DMS 273 treated with DMSO at 0.1 percent for 48 hours (cell line): ENCODE results near the gene CAMTA1.

ENCODE experiments used
- DNase-seq: peaks from one replicate; lab custom pipeline; 2025; lab: John Stamatoyannopoulos, UW

The CAMTA1 gene

DNA sequence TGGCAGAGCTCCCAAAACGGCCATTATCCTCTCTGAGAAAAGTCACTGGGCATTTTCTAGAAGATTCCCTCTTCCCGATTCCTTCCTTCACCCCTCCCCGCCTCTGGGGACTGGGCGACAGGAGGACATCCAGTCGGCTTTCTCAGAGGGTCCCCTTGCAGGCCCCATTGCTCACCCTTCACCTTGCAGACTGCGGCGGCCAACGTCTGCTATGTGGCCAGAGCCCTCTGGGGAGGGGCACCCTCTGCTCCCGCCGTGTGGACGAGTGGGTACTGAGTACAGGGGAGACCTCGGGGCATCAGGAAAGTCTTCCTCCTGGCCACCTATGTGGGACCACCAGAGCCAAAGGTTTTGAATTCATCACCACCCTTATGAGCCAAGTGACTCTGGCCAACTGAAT lies 692.3 kb downstream of the CAMTA1 start:
- DNase-seq, result no peak

DNA sequence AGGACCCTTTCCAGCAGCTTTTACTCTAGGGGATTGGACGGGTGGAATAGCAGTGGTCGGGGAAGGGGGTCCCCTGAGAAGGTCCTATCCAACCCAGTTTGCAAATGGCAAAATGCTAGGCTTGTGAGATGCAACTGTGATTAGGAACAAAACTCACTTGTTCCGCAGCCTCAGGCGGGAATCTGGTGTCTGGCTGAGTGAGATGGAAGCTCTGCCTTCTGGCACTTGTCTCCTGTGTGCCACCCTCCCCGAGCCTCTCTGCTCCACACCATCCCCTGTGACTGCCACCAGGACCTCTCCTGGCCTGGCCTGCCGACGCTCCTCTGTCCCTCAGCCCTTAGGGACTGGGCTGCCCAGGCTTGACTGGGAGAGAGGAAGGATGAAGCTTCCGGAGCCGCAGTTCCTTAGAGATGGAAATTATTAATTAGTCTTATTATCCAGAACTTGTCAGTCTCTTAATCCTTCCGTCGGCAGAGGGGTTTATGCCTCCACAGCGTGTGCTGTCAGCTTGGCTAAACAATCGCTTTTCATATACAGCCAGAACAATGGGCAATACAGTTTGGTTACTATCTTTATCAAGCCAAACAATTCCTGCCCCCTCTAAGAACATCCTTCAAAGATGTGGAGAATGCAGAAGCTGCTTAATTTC lies 693.0 kb downstream of the CAMTA1 start:
- no peak for DNase-seq

DNA sequence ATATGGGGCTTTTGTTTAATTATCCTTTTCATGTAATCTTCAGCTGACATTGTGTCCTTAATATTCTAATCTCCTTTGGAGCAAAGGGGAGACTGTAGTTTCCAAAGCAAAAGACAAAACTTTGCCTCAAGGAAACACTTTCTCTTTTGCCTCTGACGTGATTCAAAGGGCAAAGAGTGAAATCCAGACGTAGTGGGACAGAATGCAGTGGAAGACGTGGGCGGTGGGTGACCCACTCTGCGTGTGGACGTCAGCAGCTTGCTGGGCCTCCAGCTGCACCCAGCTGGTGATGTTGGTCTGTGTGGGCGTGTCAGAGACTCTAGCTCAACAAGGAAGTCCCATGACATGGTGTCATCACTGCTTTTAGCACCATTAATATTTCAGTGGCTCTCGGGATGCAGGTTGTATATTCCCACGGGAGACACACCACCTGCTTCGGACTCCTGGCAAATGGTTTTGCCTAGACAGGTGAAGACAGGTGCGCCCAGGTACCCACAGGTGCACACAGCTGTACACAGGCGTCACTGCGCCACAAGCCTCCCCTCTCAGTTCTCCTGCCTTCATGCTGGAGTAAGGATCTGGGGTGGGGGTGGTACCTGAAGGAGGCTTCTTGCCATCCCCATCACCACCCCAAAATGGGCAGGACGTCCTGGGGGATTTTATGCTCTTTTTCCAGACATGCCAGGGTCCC lies 693.7 kb downstream of the CAMTA1 start:
- no peak for DNase-seq

DNA sequence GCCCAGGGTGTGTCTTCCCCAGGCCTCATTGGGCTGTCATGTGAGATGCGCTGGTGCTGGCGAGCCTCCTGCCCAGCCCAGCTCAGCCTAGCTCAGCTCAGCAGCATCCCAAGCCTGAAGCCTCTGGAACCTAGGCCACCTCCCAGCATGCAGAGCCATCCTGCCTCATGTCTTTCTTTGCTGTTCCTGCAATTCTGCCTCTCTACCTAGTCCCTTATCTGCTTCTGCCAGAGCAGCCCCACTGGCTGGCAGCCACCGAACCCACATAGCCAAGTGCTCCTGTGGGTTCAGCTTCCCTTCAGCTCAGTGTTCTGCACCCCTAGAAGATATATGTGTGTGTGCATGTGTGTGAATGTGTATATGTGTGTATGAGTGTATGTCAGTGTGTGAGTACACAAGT lies 694.3 kb downstream of the CAMTA1 start:
- no peak for DNase-seq

DNA sequence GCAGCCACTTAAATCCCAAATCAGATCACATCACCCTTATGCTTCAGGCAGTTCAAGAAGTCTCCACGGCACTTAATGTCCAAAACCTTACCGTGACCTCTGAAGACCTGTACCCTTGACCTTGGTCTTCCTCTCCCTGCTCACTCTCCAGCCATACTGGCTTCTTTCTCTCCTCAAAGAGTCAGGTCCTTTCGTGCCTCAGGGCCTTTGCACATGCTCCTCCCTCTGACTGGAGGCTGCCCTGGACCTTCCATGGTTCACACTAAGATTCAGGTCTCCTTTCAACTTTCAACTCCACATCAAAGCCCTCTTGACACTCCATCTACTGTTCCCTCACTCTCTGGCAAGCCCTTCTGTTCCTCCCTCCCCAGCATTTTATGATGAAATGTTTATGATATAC lies 695.9 kb downstream of the CAMTA1 start:
- DNase-seq, result no peak

DNA sequence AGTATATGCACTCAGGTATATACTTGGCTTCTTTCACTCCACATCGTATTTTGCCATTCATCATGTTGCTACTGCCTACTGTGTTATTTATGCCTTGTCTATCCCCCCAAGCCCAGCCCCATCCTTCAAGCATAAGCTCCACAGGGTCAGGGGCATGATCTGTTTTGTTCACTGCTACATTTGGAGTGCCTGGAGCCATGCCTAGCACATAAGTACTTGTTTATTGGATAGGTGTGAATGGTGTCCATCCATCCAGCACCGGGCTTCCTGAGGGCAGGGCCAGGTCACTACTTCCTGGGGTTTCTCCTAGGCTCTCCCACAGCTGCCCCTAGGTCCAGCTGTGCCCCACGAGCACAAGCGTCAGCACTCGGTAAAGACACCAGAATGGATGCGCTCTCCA lies 696.8 kb downstream of the CAMTA1 start:
- DNase-seq, result no peak

DNA sequence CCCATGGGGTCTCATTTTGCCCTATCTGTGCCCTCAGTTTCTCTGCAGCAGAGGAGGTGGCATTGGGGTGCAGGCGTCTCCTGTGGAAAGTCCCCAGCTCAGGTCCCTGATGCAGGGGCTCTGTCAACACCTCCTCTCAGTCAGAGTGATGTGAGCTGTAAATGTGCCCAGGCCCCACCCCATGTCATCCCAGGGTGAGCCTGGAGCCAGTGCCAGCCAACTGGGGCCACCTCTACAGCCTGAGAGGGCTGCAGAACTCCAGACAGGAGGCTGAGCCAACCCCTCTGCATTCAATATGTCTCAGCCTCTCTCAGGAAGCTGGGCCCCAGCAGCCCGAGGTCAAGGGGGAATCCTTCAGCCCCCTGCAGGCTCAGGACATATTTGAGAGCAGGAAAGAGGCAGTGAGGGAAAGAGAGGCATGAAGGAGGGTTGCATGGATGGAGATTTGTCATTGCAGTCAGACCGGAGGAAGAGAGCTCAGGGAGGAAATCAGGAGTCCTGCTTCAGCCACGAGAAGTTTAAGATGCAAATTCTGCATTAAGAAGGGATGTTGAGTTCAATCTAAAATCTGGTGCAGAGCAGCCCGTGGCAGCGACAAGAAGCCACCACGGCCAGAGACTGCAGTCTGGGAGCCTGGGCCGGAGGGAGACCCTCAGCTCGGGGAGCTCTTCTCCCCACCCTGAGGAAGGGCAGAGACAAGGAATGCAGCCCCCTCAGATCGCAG lies 697.7 kb downstream of the CAMTA1 start:
- DNase-seq, result no peak

DNA sequence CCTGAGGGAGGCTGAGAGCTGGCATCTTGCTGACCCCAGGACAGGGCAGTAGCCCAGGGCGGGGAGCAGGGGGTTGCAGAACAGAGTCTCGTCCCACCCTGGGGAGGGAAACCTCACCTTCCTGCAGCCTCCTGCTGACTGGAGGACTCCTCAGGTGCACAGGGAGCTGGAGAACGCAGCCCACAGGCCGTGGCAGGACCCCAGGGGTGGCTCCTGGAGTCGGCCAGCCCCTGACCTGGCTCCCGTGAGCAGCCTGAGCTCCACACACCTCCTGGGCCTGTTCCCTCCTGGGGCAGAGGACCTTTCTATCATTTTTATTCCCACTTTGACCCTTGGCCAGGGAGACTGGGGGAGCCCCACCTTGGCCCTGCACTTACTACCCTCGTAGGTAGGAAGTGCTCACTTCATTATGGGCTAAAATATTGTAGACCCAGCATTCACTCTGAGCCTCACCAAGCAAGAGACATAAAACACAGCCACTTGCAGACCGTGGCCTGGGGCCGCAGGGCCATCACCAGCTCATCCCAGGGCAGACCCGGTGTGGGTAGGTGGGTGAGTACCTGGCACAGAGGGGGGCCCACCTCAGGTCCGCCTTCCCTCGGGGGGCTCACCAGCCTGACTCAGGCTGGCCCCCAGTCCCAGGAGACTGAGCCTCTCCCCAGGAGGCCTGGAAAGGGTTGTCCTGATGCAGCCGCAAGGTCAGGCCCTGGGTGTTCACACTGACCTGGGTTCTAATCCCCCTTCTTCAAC lies 698.6 kb downstream of the CAMTA1 start:
- no peak for DNase-seq

DNA sequence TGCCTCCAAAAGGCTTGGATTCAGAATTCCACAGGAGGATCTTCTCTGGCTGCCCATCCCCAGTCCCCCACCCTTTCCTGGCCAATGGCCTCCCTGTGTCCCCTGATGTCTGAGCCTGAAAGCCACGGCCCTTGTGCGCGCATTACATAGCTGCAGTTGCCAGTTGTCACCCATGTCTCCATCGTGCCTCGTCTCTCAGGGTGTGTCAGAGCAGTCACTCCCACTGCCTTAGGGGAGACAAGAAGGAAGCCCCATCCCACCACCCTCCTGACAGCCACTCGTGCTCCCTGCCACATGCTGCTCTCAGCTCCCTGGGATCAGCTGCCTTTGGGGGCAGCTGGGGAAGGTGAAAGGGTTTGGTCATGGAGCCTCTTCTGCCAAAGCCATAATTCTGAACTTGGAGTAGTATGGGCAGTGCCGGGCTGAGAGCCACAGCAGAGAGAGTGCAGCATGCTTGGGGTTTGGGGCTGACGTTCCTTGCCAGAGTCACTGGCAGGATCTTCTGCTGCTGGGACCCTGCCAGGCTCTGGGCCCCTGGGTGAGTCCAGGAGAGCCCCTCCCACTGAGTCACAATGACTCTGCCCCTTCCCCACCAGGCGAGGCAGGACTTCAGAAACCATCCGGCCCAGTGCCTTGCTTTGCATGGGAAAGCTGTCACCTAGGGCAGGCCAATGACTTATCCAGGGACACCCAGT lies 700.0 kb downstream of the CAMTA1 start:
- no peak for DNase-seq

DNA sequence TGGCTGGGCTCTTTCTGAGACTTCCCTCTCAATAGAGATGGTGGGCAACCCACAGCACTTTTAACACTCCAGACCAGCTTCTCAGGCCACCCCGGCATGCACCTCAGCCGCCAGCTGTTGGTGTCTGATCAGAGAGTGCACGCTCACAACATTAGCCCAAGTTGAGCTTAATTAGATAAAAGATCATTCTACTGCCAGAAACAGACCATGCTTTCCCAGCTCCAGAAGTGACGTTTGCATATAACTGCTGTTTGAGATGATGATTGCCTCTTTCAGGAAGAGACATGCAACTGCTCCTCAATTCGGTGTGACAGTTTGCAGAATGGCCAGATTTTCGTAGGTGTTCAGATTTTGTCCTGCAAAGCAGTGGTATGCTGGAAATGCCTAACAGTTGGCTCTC lies 700.6 kb downstream of the CAMTA1 start:
- DNase-seq, result no peak

DNA sequence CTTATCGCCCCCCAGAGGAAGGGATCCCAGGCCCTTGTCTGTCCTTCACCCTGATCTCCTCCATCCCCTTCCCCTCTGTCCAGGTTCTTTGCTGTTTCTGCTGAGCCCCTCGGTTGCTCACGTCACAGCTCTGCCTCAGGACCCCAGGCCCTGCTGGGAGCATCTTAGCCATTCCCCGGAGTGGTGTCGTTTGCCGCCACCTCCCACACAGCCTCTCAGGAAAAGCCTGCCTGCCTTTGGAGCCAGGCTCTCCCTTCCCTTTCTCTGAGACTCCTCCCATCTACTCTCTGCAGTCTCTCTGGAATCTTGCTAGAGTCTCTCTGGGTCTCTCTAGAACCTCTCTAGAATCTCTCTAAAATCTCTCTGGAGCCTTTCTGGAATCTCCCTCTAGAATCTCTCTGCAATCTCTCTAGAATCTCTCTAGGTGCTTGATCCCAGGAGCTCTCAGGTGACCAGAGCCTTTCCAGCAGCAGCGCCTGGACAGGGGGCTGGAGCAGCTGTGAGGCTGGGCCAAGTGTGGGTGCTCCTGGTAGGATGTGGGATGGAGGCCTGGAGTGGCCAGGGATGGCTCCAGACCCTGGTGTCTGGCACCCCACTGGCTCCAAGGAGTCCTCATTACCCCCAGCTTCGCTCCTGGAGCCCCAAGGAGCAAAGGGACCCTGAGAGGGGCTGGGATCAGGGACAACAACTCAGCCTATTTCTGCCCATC lies 702.7 kb downstream of the CAMTA1 start:
- DNase-seq, result no peak

DNA sequence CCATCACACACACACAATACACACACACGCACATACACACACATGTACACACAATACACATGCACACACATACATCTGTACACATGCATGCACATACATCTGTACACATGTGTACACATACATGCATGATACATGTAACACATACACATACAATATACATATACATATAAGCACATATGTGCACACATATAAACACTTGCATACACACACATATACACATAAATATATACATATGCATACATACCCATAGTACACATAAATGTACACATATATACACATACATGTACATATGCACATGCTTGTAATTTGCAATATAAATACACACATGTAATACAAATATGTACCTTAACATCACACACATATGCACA lies 703.2 kb downstream of the CAMTA1 start:
- no peak for DNase-seq

DNA sequence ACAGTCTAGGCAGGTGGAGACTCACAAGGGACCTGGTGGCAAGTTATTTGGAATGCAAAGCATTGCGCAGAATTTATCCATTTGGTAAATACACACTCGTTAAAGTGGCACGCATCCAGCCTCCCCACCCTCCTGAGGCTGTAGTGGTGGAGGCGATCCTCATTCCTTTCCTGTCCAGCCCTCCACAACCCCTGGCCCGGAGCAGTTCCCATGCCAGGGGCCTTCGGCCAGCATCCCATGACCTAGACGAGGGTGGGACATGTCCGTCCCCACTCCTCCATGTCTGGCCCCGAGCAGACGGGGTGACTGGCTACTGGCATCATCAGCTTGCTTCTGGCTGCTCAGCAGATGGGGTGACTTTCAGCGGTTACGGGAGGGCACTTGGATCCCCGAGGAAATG lies 704.3 kb downstream of the CAMTA1 start:
- DNase-seq, result no peak

DNA sequence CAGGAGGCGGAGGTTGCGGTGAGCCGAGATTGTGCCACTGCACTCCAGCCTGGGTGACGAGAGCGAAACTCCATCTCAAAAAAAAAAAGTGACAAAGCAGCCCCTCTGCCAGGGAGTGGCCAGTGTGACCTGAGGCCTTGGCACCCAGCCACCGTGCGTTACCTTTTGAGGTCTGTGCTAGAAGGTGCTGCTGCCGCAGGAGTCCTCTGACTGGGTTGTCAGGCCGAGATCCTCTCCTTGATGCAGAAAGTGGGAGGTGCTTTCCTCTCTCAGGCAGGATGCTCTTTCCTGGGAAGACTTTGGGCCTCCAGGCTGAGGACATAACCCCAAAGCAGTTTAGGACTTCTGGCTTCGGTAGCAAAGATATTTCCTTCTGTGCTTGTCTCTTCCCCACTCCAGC lies 705.3 kb downstream of the CAMTA1 start:
- DNase-seq, result no peak

DNA sequence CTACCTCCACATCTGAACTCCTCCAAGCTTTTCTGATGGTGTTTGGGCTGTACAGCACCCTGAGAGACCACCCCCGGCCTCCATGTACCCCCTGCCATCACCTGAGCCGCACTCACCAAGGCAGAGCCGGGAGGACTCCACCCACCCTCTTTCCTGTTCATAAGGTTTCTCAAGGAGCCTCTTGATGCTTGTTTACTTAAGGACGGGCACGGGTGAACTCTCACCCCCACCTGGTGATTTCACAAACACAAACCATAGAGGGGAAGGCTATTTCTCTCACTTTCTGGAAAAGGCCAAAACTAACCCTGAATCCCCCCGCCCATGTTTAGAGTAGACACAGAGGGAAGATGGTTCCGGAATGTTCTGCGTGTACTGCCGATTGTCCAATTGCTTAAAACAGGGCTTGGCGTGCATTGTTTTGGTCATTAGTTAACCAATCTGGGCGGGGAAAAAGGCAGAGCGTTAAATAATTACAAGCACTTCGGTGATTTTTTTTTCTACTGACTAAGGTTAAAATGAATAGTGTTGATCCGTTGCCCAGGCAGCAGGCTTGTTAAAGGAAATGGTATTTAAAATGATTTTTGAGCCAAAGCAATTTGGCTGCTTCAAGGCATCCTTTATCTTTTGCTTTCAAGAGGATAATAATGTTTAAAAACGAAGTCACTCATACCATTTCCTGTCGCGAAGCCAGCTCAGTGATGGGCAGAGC lies 706.0 kb downstream of the CAMTA1 start:
- no peak for DNase-seq

DNA sequence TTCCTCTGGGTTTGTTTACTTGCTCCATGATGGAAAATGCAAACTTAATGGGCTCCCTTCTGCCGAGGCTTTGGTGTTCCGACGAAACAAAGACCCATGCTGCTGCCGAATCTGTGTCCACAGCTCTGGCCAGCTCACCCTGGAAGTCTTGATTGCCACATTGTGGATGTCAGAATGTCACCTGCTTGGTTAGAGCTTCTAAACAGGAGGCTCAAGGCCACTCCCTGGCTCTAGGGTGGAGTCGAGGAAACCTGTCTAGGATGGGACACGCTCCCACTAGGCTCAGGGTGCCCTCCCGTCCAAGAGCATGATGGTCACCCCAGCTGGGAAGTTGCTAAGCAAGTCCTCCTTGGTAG lies 706.5 kb downstream of the CAMTA1 start:
- DNase-seq, result no peak

DNA sequence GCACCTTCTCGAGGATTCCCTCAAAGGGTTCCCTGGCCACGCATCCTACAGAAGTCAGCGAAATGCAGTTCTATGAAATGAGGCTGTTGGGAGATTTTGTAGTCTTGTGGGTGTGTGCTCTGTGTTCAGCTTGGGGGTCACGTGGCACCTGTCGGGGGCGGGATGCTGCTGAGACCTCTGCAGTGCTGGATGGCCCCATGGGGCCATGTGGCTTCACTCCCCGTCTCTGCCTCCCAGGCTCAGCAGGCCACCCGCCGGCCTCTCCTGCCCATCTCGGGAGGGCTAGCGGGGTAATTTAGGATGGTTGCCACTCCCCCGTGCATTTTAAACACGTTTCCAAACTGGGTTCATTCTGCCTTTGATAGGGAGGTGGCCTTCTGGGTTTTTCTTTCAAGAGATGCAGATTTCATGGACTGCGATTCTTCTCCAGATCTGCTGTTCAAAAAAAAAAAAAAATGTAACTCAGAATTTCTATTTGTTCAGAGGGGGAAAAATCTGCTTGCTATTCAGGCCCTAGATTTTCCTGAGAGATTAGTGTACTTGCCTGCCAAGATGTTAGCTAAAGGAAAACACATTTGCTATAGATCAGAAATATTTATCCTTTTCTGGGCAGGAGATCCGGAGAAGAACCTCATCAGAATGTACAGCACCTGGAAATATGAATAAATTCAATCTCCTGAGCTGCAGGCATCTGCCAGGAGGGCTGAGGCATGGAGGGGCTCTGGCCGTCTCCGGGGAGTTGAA lies 708.6 kb downstream of the CAMTA1 start:
- DNase-seq, result no peak

DNA sequence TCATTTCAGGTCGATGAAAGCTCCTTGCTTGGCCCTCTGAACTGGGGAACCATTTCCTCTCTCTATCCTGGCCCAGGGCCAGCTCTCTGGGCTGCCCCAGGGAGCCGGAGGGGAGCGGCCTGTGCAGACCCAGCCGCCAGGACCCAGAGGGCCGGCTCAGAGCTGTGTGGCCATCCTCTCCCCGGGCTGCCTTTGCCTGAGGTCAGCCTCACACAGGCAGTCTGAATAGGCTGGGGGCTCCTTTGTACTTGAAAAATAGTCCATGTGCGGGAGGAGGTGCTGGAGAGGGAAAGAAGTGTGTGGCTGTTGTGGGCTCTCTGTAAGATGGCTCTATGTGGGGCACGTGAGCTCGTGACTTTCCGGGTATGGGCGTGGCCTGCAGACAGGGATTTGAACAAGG lies 710.7 kb downstream of the CAMTA1 start:
- no peak for DNase-seq

DNA sequence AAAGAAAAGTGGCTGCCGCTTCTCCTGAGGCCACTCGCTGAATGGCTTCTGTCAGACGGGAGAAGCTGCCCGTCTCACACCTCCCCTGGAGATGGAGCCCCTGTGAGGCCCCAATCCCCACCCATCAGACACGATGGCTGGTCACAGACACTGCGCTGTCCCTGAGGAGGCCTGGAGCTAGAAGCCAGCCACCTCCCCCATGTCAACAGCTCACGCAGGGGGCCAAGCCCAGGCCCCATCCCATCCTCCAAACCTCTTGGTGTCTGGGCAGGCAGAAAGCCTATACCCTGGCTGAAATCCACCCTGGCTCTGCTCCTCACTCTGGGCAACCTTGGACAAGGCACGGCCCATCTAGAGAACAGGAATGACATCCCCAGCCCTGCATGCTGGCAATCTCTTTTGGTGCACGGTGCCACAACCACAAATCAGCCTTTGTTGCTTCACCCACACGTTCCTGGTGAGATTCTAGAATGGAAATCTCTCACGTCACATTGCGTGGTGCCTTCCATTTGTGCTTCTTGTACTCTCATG lies 711.9 kb downstream of the CAMTA1 start:
- DNase-seq, result no peak
